ENCODE data around the gene PRPH2. TPM values are rescaled to one million over a fixed set of nuclear protein-coding genes. Genes with fewer than 3 reads are reported as not detected.
A peak's percentile ranks its signal among the peaks of the same experiment; 100 is the strongest.

Gene PRPH2
- total and polyA plus RNA-seq, 2 of the 13 experiments (the other 11 are each of a cell fraction or from before 2014, with no cell fraction given) = 0.03 to 0.04 TPM

GRCh38 chr6:42746463-42747391 is 24.3 kb upstream of the PRPH2 start (continued):
- peak; percentile 47; the same call in 1 of the 2 replicates for TF ChIP-seq HNF1B (CRISPR knock-in tag; IDR thresholded peaks at IDR 0.05)
- no peak for TF ChIP-seq RBAK (CRISPR knock-in tag; IDR thresholded peaks at IDR 0.05)
- no peak for TF ChIP-seq ZNF510 (CRISPR knock-in tag; IDR thresholded peaks at IDR 0.05; ENCODE audit: low read depth)
- no peak; the same call in 1 of the 2 replicates for TF ChIP-seq ZSCAN12 (CRISPR knock-in tag; IDR thresholded peaks at IDR 0.05)
- no peak for TF ChIP-seq FOXP1 (IDR thresholded peaks at IDR 0.05)
- TF ChIP-seq FOXP1 (CRISPR knock-in tag; IDR thresholded peaks at IDR 0.05) = no peak
- peak; percentile 93 for TF ChIP-seq UBTF (CRISPR knock-in tag; IDR thresholded peaks at IDR 0.05)
- TF ChIP-seq ZMAT3 (CRISPR knock-in tag; conservative IDR thresholded peaks at IDR 0.05) = no peak; the same call in 1 of the 2 replicates
- peak; percentile 51; the same call in 1 of the 2 replicates for TF ChIP-seq NFYC (CRISPR knock-in tag; IDR thresholded peaks at IDR 0.05)
- peak; percentile 57 for TF ChIP-seq GABPA (IDR thresholded peaks at IDR 0.05; ENCODE audit: low read depth, low read length)
- peak; percentile 89 for TF ChIP-seq GABPA (CRISPR knock-in tag; IDR thresholded peaks at IDR 0.05; ENCODE audit: low read depth)
- TF ChIP-seq ZNF230 (CRISPR knock-in tag; IDR thresholded peaks at IDR 0.05) = peak; percentile 95
- 0 out of 2 replicates have a peak, but pooled peaks have one; percentile 12 for TF ChIP-seq ZBTB20 (CRISPR knock-in tag; IDR thresholded peaks at IDR 0.05; ENCODE audit: borderline replicate concordance, low read depth)
- TF ChIP-seq SNRNP70 (IDR thresholded peaks at IDR 0.05; ENCODE audit: low read depth, low read length) = no peak
- no peak for TF ChIP-seq TCF7 (IDR thresholded peaks at IDR 0.05; ENCODE audit: low read depth)
- TF ChIP-seq ZFP90 (CRISPR knock-in tag; IDR thresholded peaks at IDR 0.05; ENCODE audit: borderline replicate concordance) = peak; percentile 48; the same call in 1 of the 2 replicates
- no peak for TF ChIP-seq SIX4 (CRISPR knock-in tag; IDR thresholded peaks at IDR 0.05)
- no peak for TF ChIP-seq DNMT1 (CRISPR knock-in tag; IDR thresholded peaks at IDR 0.05)
- TF ChIP-seq ZNF530 (CRISPR knock-in tag; IDR thresholded peaks at IDR 0.05; ENCODE audit: low read depth) = no peak
- TF ChIP-seq ZNF660 (CRISPR knock-in tag; IDR thresholded peaks at IDR 0.05; ENCODE audit: borderline replicate concordance, low read depth) = no peak
- no peak; the same call in 1 of the 2 replicates for TF ChIP-seq ZFP82 (CRISPR knock-in tag; IDR thresholded peaks at IDR 0.05; ENCODE audit: borderline replicate concordance)
- TF ChIP-seq ZBTB3 (CRISPR knock-in tag; IDR thresholded peaks at IDR 0.05; ENCODE audit: borderline replicate concordance, low read depth) = peak; percentile 92
- peak; percentile 18 for TF ChIP-seq MED8 (CRISPR knock-in tag; IDR thresholded peaks at IDR 0.05; ENCODE audit: insufficient replicate concordance)
- 0 out of 2 replicates have a peak, but pooled peaks have one; percentile 55 for TF ChIP-seq ZNF33A (CRISPR knock-in tag; IDR thresholded peaks at IDR 0.05; ENCODE audit: borderline replicate concordance)
